Ovary (tissue), 3 donors: ENCODE data around the gene CAMTA1.

ENCODE experiments used
- EP300 ChIP-seq: sonication (generic); formaldehyde crosslinking; IDR thresholded peaks from one replicate; pipeline ENCODE4 v1.6.1; 2017; ENCODE audit warnings: antibody characterized with exemption
- POLR2A ChIP-seq: fragments of 450-650 bp; IDR thresholded peaks from one replicate; pipeline ENCODE4 v1.6.1; 2017; ENCODE audit warnings: antibody characterized with exemption, mild to moderate bottlenecking, moderate library complexity
- TF ChIP-seq, protein P1 (sequence below), 3 donors: fragments of 450-650 bp in 2 of 3; fragments of 200-600 bp in 1 of 3; IDR thresholded peaks; one replicate each; pipeline versions ENCODE4 v1.5.1 to v1.8.0; 2016 to 2022; ENCODE audit warnings: antibody characterized with exemption in 3 of 3, mild to moderate bottlenecking in 1 of 3
- donor health status: DM: no; HTN: no; CAD: no.

DNA sequence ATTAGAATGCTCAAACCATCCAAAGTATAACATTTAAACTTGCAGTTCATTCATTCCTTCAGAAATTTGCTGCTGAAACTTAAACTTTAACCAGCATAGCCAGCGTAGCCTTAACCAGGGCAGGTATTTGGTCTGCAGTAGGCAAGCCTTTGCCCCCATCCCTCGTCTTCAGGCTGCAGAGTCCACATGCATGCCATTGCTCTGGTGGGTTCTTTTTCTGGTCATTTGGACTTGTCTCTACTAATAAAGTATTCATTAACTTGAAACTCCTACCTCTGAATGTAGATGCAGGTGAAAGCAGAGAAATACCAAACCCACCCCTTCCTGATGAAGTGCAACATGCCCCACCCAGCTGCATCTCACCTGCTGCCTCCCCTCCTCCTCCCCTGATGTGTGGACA, 100.2 kb downstream of the CAMTA1 start:
- TF ChIP-seq, protein P1, sequence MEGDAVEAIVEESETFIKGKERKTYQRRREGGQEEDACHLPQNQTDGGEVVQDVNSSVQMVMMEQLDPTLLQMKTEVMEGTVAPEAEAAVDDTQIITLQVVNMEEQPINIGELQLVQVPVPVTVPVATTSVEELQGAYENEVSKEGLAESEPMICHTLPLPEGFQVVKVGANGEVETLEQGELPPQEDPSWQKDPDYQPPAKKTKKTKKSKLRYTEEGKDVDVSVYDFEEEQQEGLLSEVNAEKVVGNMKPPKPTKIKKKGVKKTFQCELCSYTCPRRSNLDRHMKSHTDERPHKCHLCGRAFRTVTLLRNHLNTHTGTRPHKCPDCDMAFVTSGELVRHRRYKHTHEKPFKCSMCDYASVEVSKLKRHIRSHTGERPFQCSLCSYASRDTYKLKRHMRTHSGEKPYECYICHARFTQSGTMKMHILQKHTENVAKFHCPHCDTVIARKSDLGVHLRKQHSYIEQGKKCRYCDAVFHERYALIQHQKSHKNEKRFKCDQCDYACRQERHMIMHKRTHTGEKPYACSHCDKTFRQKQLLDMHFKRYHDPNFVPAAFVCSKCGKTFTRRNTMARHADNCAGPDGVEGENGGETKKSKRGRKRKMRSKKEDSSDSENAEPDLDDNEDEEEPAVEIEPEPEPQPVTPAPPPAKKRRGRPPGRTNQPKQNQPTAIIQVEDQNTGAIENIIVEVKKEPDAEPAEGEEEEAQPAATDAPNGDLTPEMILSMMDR (IDR thresholded peaks at IDR 0.05): no peak
- no peak for TF ChIP-seq POLR2A
- TF ChIP-seq EP300: no peak
